HCT116 (cell line): ENCODE results near the gene KANSL1. TPM values are rescaled to one million over a fixed set of nuclear protein-coding genes. Genes with fewer than 3 reads are reported as not detected.
A peak's percentile ranks its signal among the peaks of the same experiment; 100 is the strongest.
"Not testable (repeated sequence)": the region's sequence is repeated elsewhere in the genome, so short reads cannot be mapped to it uniquely, and the experiment has no call there.

Experiments
- ATAC-seq: fragments of 200-7000 bp; cut with Tn5 transposase; 2 replicates; pipeline ENCODE4 v1.9.1; 2020; ENCODE audit warnings: mild to moderate bottlenecking, moderate library complexity
- BruUV-seq: library from RNA; stranded (reverse); fragments of 400-500 nt; replicated peaks from 2 replicates; lab custom pipeline; 2021; lab: Mats Ljungman, UMichigan
- CTCF ChIA-PET: fragments of 300-600 bp; sonication (Branson Sonifier 250); formaldehyde crosslinking; loops from one replicate; lab custom pipeline; 2021; ENCODE audit warnings: antibody characterized with exemption; lab: Charles Lee
- POLR2A ChIA-PET: fragments of 300-600, 350-600 bp; sonication (Branson Sonifier 250); formaldehyde crosslinking; loops from one replicate; lab custom pipeline; 2021; ENCODE audit warnings: antibody characterized with exemption; lab: Charles Lee
- RAD21 ChIA-PET, 2 experiments: fragments of 300-600 bp; sonication (Branson Sonifier 250); formaldehyde crosslinking; loops; one replicate each; lab custom pipeline; 2023; ENCODE audit warnings: low total read pairs in 2 of 2; ENCODE audit not compliant: uncharacterized antibody in 2 of 2, unreplicated experiment in 2 of 2, low non-redundant PET in 1 of 2; lab: Charles Lee
- DNase-seq: peaks from one replicate; pipeline ENCODE4 v3.0.0-alpha.2; 2010; ENCODE audit warnings: low read depth, low spot score
- H2AFZ ChIP-seq: fragments of 200-600 bp; shearing (Covaris generic), sonication (generic); 2 replicates; pipeline ENCODE4 v1.6.1; 2017; ENCODE audit warnings: low read depth, mixed run types, mixed read lengths, antibody characterized with exemption, low read length; ENCODE audit not compliant: poor library complexity, severe bottlenecking
- H3K27ac ChIP-seq: 2 replicates; pipeline ENCODE4 v1.5.1; 2012; ENCODE audit warnings: low read depth, low read length
- H3K27me3 ChIP-seq: fragments of 200-600 bp; sonication (generic); 2 replicates; pipeline ENCODE4 v1.6.1; 2016; ENCODE audit warnings: mixed run types, low read length, mixed read lengths; ENCODE audit not compliant: insufficient read depth
- H3K36me3 ChIP-seq, 2 experiments: fragments of 200-500 bp in 1 of 2; fragments of 200-600 bp in 1 of 2; sonication (Bioruptor generic) in 1 of 2; sonication (generic) in 1 of 2; 2 replicates each; pipeline versions ENCODE4 v1.5.1 to v1.6.1; 2014 to 2016; ENCODE audit warnings: low read length in 2 of 2, inconsistent platforms in 1 of 2, mixed read lengths in 1 of 2, mixed run types in 1 of 2; ENCODE audit not compliant: insufficient read depth in 2 of 2, control insufficient read depth in 1 of 2
- H3K4me1 ChIP-seq, 2 experiments: fragments of 200-600 bp in 1 of 2; sonication (generic) in 1 of 2; 2 replicates each; pipeline versions ENCODE4 v1.5.1 to v1.6.1; 2012 to 2017; ENCODE audit warnings: low read length in 2 of 2, inconsistent platforms in 1 of 2, mild to moderate bottlenecking in 1 of 2, mixed read lengths in 1 of 2, mixed run types in 1 of 2, moderate library complexity in 1 of 2; ENCODE audit not compliant: insufficient read depth in 2 of 2, control insufficient read depth in 1 of 2
- H3K4me2 ChIP-seq: fragments of 200-600 bp; sonication (generic); 2 replicates; pipeline ENCODE4 v1.6.1; 2017; ENCODE audit warnings: mixed run types, low read length, mixed read lengths
- H3K4me3 ChIP-seq, 2 experiments: fragments of 200-600 bp in 1 of 2; sonication (generic) in 1 of 2; replicated peaks in 1 of 2; 2 replicates each; pipeline ENCODE4 v1.5.1; 2011 to 2016; ENCODE audit warnings: low read length in 2 of 2, control low read depth in 1 of 2, low read depth in 1 of 2, mild to moderate bottlenecking in 1 of 2, mixed read lengths in 1 of 2, mixed run types in 1 of 2
- H3K79me2 ChIP-seq: fragments of 200-600 bp; sonication (generic); 2 replicates; pipeline ENCODE4 v1.6.1; 2017; ENCODE audit warnings: mild to moderate bottlenecking, mixed run types, low read length, moderate library complexity, mixed read lengths; ENCODE audit not compliant: insufficient read depth
- H3K9ac ChIP-seq: fragments of 200-600 bp; sonication (generic); 2 replicates; pipeline ENCODE4 v1.6.1; 2016; ENCODE audit warnings: low read length, mixed read lengths
- H3K9me2 ChIP-seq: fragments of 200-600 bp; sonication (generic), shearing (Covaris generic); 2 replicates; pipeline ENCODE4 v1.6.1; 2017; ENCODE audit warnings: mixed run types, mild to moderate bottlenecking, moderate library complexity; ENCODE audit not compliant: insufficient read depth
- H3K9me3 ChIP-seq, 2 experiments: fragments of 200-500 bp in 1 of 2; fragments of 200-600 bp in 1 of 2; sonication (Bioruptor generic) in 1 of 2; sonication (generic) in 1 of 2; 2 replicates each; pipeline ENCODE4 v1.6.1; 2014 to 2017; ENCODE audit warnings: low read length in 2 of 2, mixed read lengths in 2 of 2, inconsistent platforms in 1 of 2, low read depth in 1 of 2, mild to moderate bottlenecking in 1 of 2, mixed run types in 1 of 2, moderate library complexity in 1 of 2; ENCODE audit not compliant: control insufficient read depth in 1 of 2, insufficient read depth in 1 of 2
- H4K20me1 ChIP-seq: fragments of 200-600 bp; sonication (generic), shearing (Covaris generic); 2 replicates; pipeline ENCODE4 v1.6.1; 2017; ENCODE audit warnings: mixed run types, mild to moderate bottlenecking, moderate library complexity; ENCODE audit not compliant: insufficient read depth
- SIN3A ChIP-seq: IDR thresholded peaks from 2 replicates; pipeline ENCODE4 v1.6.1; 2012; ENCODE audit warnings: low read depth
- SP1 ChIP-seq: IDR thresholded peaks from 2 replicates; pipeline ENCODE4 v1.6.1; 2012; ENCODE audit warnings: low read depth
- YY1 ChIP-seq: IDR thresholded peaks from 2 replicates; pipeline ENCODE4 v1.6.1; 2011; ENCODE audit warnings: low read length, low read depth, moderate library complexity, mild to moderate bottlenecking; ENCODE audit not compliant: insufficient replicate concordance; ENCODE audit errors: extremely low read depth
- ZNF274 ChIP-seq: fragments of 200-500 bp; sonication (Bioruptor generic); IDR thresholded peaks from 2 replicates; pipeline ENCODE4 v1.6.1; 2014; ENCODE audit warnings: mild to moderate bottlenecking, low read depth, low read length, inconsistent platforms
- intact Hi-C: fragments of 100-400 bp; cut with micrococcal nuclease; formaldehyde crosslinking; loops from 2 replicates; pipeline ENCODE4 v1.10.0; 2022
- total RNA-seq: library from RNA; stranded (reverse); gene quantifications from one replicate; pipeline ENCODE4 v1.2.1, GENCODE V29; 2021; ENCODE audit not compliant: unreplicated experiment
- TF ChIP-seq, protein P1 (sequence below): IDR thresholded peaks from 2 replicates; pipeline ENCODE4 v1.6.1; 2012; ENCODE audit warnings: low read depth

KANSL1 gene
- total RNA-seq, 1 experiment from 2014 or later, result 77.5 TPM

DNA sequence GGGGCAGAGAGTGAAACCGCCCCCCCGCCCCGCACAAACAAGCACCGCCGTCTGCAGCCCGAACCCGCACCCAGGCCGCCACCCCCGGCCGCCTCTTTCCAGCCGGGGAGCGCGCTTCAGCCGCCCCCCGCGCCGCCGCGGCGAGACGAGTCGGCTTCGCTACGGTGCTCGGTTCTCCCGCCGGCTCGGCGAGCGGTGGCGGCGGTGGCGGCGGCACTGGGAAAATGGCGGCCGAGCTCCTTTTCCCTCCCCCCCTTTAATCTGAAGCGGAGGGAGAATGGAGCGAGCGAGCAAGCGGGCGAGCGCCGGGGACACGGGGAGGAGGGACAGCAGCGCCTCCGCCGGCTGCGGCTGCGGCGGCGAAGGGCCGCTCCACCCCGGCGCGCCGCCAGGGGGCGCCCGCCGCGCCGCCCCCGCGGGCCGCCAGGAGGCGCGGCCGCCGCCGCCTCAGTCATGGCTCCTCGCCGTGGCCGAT, at the start of gene KANSL1 (continued):
- TF ChIP-seq YY1, result peak; percentile 93
- TF ChIP-seq, protein P1, sequence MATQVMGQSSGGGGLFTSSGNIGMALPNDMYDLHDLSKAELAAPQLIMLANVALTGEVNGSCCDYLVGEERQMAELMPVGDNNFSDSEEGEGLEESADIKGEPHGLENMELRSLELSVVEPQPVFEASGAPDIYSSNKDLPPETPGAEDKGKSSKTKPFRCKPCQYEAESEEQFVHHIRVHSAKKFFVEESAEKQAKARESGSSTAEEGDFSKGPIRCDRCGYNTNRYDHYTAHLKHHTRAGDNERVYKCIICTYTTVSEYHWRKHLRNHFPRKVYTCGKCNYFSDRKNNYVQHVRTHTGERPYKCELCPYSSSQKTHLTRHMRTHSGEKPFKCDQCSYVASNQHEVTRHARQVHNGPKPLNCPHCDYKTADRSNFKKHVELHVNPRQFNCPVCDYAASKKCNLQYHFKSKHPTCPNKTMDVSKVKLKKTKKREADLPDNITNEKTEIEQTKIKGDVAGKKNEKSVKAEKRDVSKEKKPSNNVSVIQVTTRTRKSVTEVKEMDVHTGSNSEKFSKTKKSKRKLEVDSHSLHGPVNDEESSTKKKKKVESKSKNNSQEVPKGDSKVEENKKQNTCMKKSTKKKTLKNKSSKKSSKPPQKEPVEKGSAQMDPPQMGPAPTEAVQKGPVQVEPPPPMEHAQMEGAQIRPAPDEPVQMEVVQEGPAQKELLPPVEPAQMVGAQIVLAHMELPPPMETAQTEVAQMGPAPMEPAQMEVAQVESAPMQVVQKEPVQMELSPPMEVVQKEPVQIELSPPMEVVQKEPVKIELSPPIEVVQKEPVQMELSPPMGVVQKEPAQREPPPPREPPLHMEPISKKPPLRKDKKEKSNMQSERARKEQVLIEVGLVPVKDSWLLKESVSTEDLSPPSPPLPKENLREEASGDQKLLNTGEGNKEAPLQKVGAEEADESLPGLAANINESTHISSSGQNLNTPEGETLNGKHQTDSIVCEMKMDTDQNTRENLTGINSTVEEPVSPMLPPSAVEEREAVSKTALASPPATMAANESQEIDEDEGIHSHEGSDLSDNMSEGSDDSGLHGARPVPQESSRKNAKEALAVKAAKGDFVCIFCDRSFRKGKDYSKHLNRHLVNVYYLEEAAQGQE, result no peak
- no peak; the same call in 1 of the 2 replicates for TF ChIP-seq SP1
- TF ChIP-seq ZNF274, result no peak
- TF ChIP-seq SIN3A, result no peak; the same call in 1 of the 2 replicates

DNA sequence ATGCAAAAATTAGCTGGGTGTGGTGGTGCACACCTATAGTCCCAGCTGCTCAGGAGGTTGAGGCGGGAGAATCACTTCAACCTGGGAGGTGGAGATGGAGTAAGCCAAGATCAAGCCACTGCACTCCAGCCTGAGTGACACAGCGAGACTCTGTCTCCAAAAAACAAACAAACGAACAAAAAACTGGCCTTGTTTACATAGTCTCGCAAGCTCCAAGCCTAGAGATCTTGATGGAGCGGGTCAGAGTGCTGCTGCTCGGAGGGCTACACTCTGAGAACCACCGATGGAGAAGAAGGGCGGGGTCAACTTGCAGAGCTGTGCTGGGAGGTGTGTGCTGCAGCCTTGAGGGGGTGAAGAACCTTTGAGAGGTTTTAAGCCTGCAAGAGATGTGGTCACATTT, 38.1 kb upstream of the KANSL1 start:
- intact Hi-C loops, H3K9ac ChIP-seq, H3K27ac ChIP-seq, H3K36me3 ChIP-seq, BruUV-seq, H3K4me3 ChIP-seq, H3K4me2 ChIP-seq, CTCF ChIA-PET, H4K20me1 ChIP-seq, H3K9me3 ChIP-seq, H3K27me3 ChIP-seq, ATAC-seq, H3K9me2 ChIP-seq, H3K79me2 ChIP-seq, RAD21 ChIA-PET, POLR2A ChIA-PET, H3K4me1 ChIP-seq, DNase-seq, H2AFZ ChIP-seq: not testable (repeated sequence)
